Urinary bladder (tissue), 4 donors: ENCODE results near the gene CRAMP1. TPM values are rescaled to one million over a fixed set of nuclear protein-coding genes. Genes with fewer than 3 reads are reported as not detected.
"Not testable (repeated sequence)": the region's sequence is repeated elsewhere in the genome, so short reads cannot be mapped to it uniquely, and the experiment has no call there.

ENCODE experiments used
- DNase-seq: peaks from one replicate; pipeline ENCODE4 v3.0.0-alpha.2; 2015; ENCODE audit errors: extremely low spot score
- H3K27ac ChIP-seq: one replicate; pipeline ENCODE4 v1.5.1; 2013; ENCODE audit warnings: low read depth, mild to moderate bottlenecking, moderate library complexity
- H3K36me3 ChIP-seq: one replicate; pipeline ENCODE4 v1.6.1; 2013; ENCODE audit warnings: mild to moderate bottlenecking, moderate library complexity; ENCODE audit not compliant: insufficient read depth
- H3K4me1 ChIP-seq: one replicate; pipeline ENCODE4 v1.6.1; 2013; ENCODE audit warnings: mild to moderate bottlenecking, moderate library complexity; ENCODE audit not compliant: insufficient read depth
- H3K4me3 ChIP-seq: one replicate; pipeline ENCODE4 v1.5.1; 2013; ENCODE audit warnings: low read depth, low read length
- WGBS: extraction: QIAGEN DNeasy Blood & Tissue Kit; methylation state at CpG from one replicate; pipeline ENCODE4 v1.1.7; 2013; 5-methylcytosine and 5-hydroxymethylcytosine counted together
- polyA plus RNA-seq: library from polyadenylated mRNA; stranded (reverse); fragments of 200-250 nt; gene quantifications from one replicate; pipeline ENCODE4 v1.2.3, GENCODE V29; 2013
- total RNA-seq: library from RNA; depleted of rRNA; stranded (reverse); fragments of >200 nt; gene quantifications from one replicate; pipeline ENCODE4 v1.2.3, GENCODE V29; 2014
- donor health status: healthy with polysubstance abuse.
- donor health status: healthy.

Gene CRAMP1
- total and polyA plus RNA-seq, 2 donors: 10.3 to 11.2 TPM

GRCh38 chr16:1700246-1700645 lies 88.1 kb downstream of the CRAMP1 start:
- no peaks in the 10 kb centered on the region for H3K4me1 ChIP-seq
- no peak overlapping the region for H3K4me3 ChIP-seq
- WGBS: 84% methylated on average over 3 of the region's 3 CpGs
- no peak for DNase-seq
- peak overlapping the region; percentile 14 for H3K27ac ChIP-seq
- H3K36me3 ChIP-seq: peaks cover 7% of the 10 kb centered on the region

- no peak for DNase-seq
- peak overlapping the region; percentile 38 for H3K27ac ChIP-seq
- H3K4me3 ChIP-seq: no peak overlapping the region
- H3K4me1 ChIP-seq: no peaks in the 10 kb centered on the region
- peaks cover 7% of the 10 kb centered on the region for H3K36me3 ChIP-seq
- 80% methylated on average over 6 of the region's 6 CpGs for WGBS
Observed at GRCh38 chr16:1701216-1701878, 89.2 kb downstream of the CRAMP1 start.

GRCh38 chr16:1705324-1705687 lies 93.1 kb downstream of the CRAMP1 start:
- Histone ChIP-seq H3K27ac (peak overlapping the region; percentile 79), H3K4me3 (peak overlapping the region; percentile 81)
- not testable (repeated sequence) for H3K4me1 ChIP-seq, H3K36me3 ChIP-seq, DNase-seq
- WGBS: under 1% methylated on average over 16 of the region's 16 CpGs

GRCh38 chr16:1705688-1706385 lies 93.7 kb downstream of the CRAMP1 start, which contains the start of gene MAPK8IP3:
MAPK8IP3 (plus strand) TSS chr16:1706195; CDS start chr16:1706340, 145 bp downstream.
- H3K4me1 ChIP-seq: peaks cover 2% of the 10 kb centered on the region
- peak within 1 kb of the TSS; percentile 87 for H3K27ac ChIP-seq
- no peaks in the 10 kb centered on the region for H3K36me3 ChIP-seq
- WGBS: under 1% methylated on average over 79 of the region's 79 CpGs
- peak within 1 kb of the TSS; percentile 81 for H3K4me3 ChIP-seq
- DNase-seq: peak; percentile 72

- no peak for DNase-seq
- H3K4me3 ChIP-seq: peak overlapping the region; percentile 81
- H3K27ac ChIP-seq: peak overlapping the region; percentile 87
- no peaks in the 10 kb centered on the region for H3K36me3 ChIP-seq
- under 1% methylated on average over 62 of the region's 62 CpGs for WGBS
- H3K4me1 ChIP-seq: peaks cover 2% of the 10 kb centered on the region
Observed at GRCh38 chr16:1706386-1707192, 94.4 kb downstream of the CRAMP1 start.

GRCh38 chr16:1707193-1707790 lies 95.1 kb downstream of the CRAMP1 start:
- Histone ChIP-seq H3K4me1 (peaks cover 2% of the 10 kb centered on the region), H3K36me3 (no peaks in the 10 kb centered on the region), H3K4me3 (peak overlapping the region; percentile 81), H3K27ac (no peak overlapping the region)
- no peak for DNase-seq
- 12% methylated on average over 16 of the region's 16 CpGs for WGBS

- no peak for DNase-seq
- no peaks in the 10 kb centered on the region for H3K36me3 ChIP-seq
- WGBS: 85% methylated on average over 18 of the region's 18 CpGs
- H3K27ac ChIP-seq: no peak overlapping the region
- peaks cover 2% of the 10 kb centered on the region for H3K4me1 ChIP-seq
- H3K4me3 ChIP-seq: no peak overlapping the region
Observed at GRCh38 chr16:1708083-1708767, 96.1 kb downstream of the CRAMP1 start.

- no peaks in the 10 kb centered on the region for H3K36me3 ChIP-seq
- H3K27ac ChIP-seq: no peak overlapping the region
- peaks cover 2% of the 10 kb centered on the region for H3K4me1 ChIP-seq
- H3K4me3 ChIP-seq: no peak overlapping the region
- DNase-seq: no peak
- 71% methylated on average over 13 of the region's 13 CpGs for WGBS
Observed at GRCh38 chr16:1708768-1709180, 96.6 kb downstream of the CRAMP1 start.

GRCh38 chr16:1709356-1709755 lies 97.2 kb downstream of the CRAMP1 start:
- H3K36me3 ChIP-seq: no peaks in the 10 kb centered on the region
- H3K4me1 ChIP-seq: peaks cover 2% of the 10 kb centered on the region
- no peak for DNase-seq
- H3K27ac ChIP-seq: no peak overlapping the region
- WGBS: 89% methylated on average over 15 of the region's 15 CpGs
- H3K4me3 ChIP-seq: no peak overlapping the region

GRCh38 chr16:1710811-1711507 lies 98.8 kb downstream of the CRAMP1 start:
- H3K36me3 ChIP-seq: no peaks in the 10 kb centered on the region
- H3K4me3 ChIP-seq: no peak overlapping the region
- 91% methylated on average over 17 of the region's 17 CpGs for WGBS
- peaks cover 2% of the 10 kb centered on the region for H3K4me1 ChIP-seq
- DNase-seq: no peak
- no peak overlapping the region for H3K27ac ChIP-seq

- peaks cover 2% of the 10 kb centered on the region for H3K4me1 ChIP-seq
- H3K36me3 ChIP-seq: no peaks in the 10 kb centered on the region
- no peak overlapping the region for H3K4me3 ChIP-seq
- no peak overlapping the region for H3K27ac ChIP-seq
- WGBS: 77% methylated on average over 14 of the region's 14 CpGs
- DNase-seq: no peak
Observed at GRCh38 chr16:1712791-1713261, 100.7 kb downstream of the CRAMP1 start.

- DNase-seq: no peak
- 84% methylated on average over 7 of the region's 7 CpGs for WGBS
- no peaks in the 10 kb centered on the region for H3K4me1 ChIP-seq
- no peaks in the 10 kb centered on the region for H3K36me3 ChIP-seq
- H3K4me3 ChIP-seq: no peak overlapping the region
- H3K27ac ChIP-seq: no peak overlapping the region
Observed at GRCh38 chr16:1713331-1713730, 101.2 kb downstream of the CRAMP1 start.
